WERI-Rb-1 (cell line): Measurements from ENCODE around the gene CXCL1.

Experiments used
- DNase-seq: peaks from one replicate; pipeline ENCODE4 v3.0.0-alpha.2; 2020
- H3K27ac ChIP-seq: fragments of 250-450 bp; sonication (Bioruptor Pico); 2 replicates; pipeline ENCODE4 v1.5.1; 2020; ENCODE audit warnings: mild to moderate bottlenecking, moderate library complexity
- H3K27me3 ChIP-seq: fragments of 250-450 bp; sonication (Bioruptor Pico); 2 replicates; pipeline ENCODE4 v1.5.1; 2021; ENCODE audit warnings: mild to moderate bottlenecking, low read depth, moderate library complexity; ENCODE audit not compliant: insufficient read depth, severe bottlenecking
- H3K36me3 ChIP-seq: fragments of 250-450 bp; sonication (Bioruptor Pico); 2 replicates; pipeline ENCODE4 v1.5.1; 2020; ENCODE audit warnings: mild to moderate bottlenecking, moderate library complexity
- H3K4me3 ChIP-seq: 2 replicates; pipeline ENCODE4 v1.5.1; 2011; ENCODE audit warnings: low read depth, mild to moderate bottlenecking, control low read depth, low read length
- H3K9me3 ChIP-seq: fragments of 250-450 bp; sonication (Bioruptor Pico); 2 replicates; pipeline ENCODE4 v1.5.1; 2021; ENCODE audit warnings: mild to moderate bottlenecking, moderate library complexity; ENCODE audit not compliant: severe bottlenecking
- CTCF ChIP-seq: IDR thresholded peaks from 2 replicates; pipeline ENCODE4 v1.5.1; 2011; ENCODE audit warnings: low read depth, mild to moderate bottlenecking, control low read depth, inconsistent platforms, low read length

Gene CXCL1

GRCh38 chr4:73869130-73870055 is at the start of gene CXCL1:
CXCL1 (plus strand) TSS chr4:73869393; CDS start chr4:73869471, 78 bp downstream.
- no peak within 1 kb of the TSS for H3K27ac ChIP-seq
- peak within 1 kb of the TSS; percentile 66 for H3K4me3 ChIP-seq
- H3K27me3 ChIP-seq: no peaks in the 10 kb centered on the region
- no peaks in the 10 kb centered on the region for H3K9me3 ChIP-seq
- no peaks in the 10 kb centered on the region for H3K36me3 ChIP-seq
- peak; percentile 50 for DNase-seq
- TF ChIP-seq CTCF: no peak

- TF ChIP-seq CTCF: no peak
- H3K4me3 ChIP-seq: no peak overlapping the region
- H3K27ac ChIP-seq: no peak overlapping the region
- H3K36me3 ChIP-seq: no peaks in the 10 kb centered on the region
- no peaks in the 10 kb centered on the region for H3K27me3 ChIP-seq
- no peaks in the 10 kb centered on the region for H3K9me3 ChIP-seq
- no peak for DNase-seq
Measured at GRCh38 chr4:73821325-73821724, 47.9 kb upstream of the CXCL1 start.

GRCh38 chr4:73822389-73822788 is 46.8 kb upstream of the CXCL1 start:
- Histone ChIP-seq H3K4me3 (no peak overlapping the region), H3K27me3 (no peaks in the 10 kb centered on the region), H3K9me3 (no peaks in the 10 kb centered on the region), H3K27ac (no peak overlapping the region), H3K36me3 (no peaks in the 10 kb centered on the region)
- TF ChIP-seq CTCF: no peak
- no peak for DNase-seq

- DNase-seq: no peak
- no peak overlapping the region for H3K27ac ChIP-seq
- TF ChIP-seq CTCF: no peak
- no peaks in the 10 kb centered on the region for H3K27me3 ChIP-seq
- no peaks in the 10 kb centered on the region for H3K9me3 ChIP-seq
- H3K36me3 ChIP-seq: no peaks in the 10 kb centered on the region
- no peak overlapping the region for H3K4me3 ChIP-seq
Measured at GRCh38 chr4:73822812-73823504, 46.2 kb upstream of the CXCL1 start.

GRCh38 chr4:73823760-73824159 is 45.4 kb upstream of the CXCL1 start:
- Histone ChIP-seq H3K27ac (no peak overlapping the region), H3K9me3 (no peaks in the 10 kb centered on the region), H3K36me3 (no peaks in the 10 kb centered on the region), H3K4me3 (no peak overlapping the region), H3K27me3 (no peaks in the 10 kb centered on the region)
- TF ChIP-seq CTCF: no peak
- no peak for DNase-seq
